ENCODE results near the gene MLH3. TPM values are rescaled to one million over a fixed set of nuclear protein-coding genes. Genes with fewer than 3 reads are reported as not detected.
A peak's percentile ranks its signal among the peaks of the same experiment; 100 is the strongest.

Gene MLH3
- total RNA-seq, 1 donor from 2014 or later = 33.4 TPM

DNA sequence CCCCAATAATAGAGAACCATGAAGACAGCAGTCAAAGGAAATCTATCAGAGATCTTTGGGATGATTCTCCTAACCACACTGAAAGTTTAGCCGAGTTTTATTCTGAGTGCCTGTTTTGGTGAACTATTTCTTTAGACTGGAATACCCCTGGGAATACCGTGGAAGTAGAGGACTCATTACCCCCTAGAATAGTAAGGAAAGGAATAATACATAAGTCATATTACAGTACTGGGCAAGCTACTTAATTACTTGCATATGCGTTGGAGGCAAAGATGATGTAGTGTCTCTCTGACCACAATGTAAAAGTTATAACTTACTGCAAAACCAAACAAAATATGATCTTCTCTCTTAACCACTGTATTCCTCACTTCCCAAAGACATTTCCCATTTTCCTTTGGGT, 43.6 kb upstream of the MLH3 start:
- Histone ChIP-seq H3K27me3 (no peaks in the 10 kb centered on the region), H3K4me3 (no peak overlapping the region), H3K9me3 (no peaks in the 10 kb centered on the region), H3K27ac (no peak overlapping the region), H3K4me1 (no peaks in the 10 kb centered on the region), H3K36me3 (peaks cover 99% of the 10 kb centered on the region)
- ATAC-seq (no peak), DNase-seq (no peak)
- intact Hi-C loops (cut with DNase I) = no loop called here
- TF ChIP-seq CTCF (IDR thresholded peaks at IDR 0.05) = no peak

- Histone ChIP-seq H3K4me3 (no peak overlapping the region), H3K27ac (no peak overlapping the region), H3K9me3 (no peaks in the 10 kb centered on the region), H3K36me3 (peaks cover 86% of the 10 kb centered on the region), H3K27me3 (no peaks in the 10 kb centered on the region), H3K4me1 (no peaks in the 10 kb centered on the region)
- no peak for TF ChIP-seq CTCF (IDR thresholded peaks at IDR 0.05)
- ATAC-seq = no peak
- intact Hi-C loops (cut with DNase I) = no loop called here
- DNase-seq = no peak
These were observed 41.4 kb upstream of the MLH3 start for GRCh38 chr14:75092698-75093097.

DNA sequence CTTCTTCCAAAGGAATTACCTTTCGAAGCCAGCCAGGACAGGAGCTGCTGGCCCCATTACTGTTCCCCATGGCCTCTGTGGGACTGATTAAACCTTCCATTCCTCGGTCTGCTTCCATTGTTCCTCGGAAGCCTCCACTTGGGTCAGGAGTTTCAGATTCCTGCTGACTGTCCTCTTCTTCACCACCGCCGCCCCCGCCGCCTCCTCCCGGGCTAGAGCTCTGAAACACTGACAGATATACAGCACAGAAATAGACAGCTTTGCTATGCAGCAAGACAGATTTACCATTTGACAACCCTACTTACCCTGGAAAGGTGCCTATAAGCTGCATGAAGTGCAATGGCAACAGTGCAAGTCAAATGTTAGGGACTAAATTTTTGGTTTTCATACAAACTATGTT, 40.0 kb upstream of the MLH3 start:
- TF ChIP-seq CTCF (IDR thresholded peaks at IDR 0.05) = no peak
- ATAC-seq (no peak), DNase-seq (no peak)

GRCh38 chr14:75090353-75090752, 39.1 kb upstream of the MLH3 start:
- no peaks in the 10 kb centered on the region for H3K4me1 ChIP-seq
- ATAC-seq (no peak), DNase-seq (no peak)
- H3K36me3 ChIP-seq = peaks cover 86% of the 10 kb centered on the region
- no peak overlapping the region for H3K4me3 ChIP-seq
- no peak overlapping the region for H3K27ac ChIP-seq
- TF ChIP-seq CTCF (IDR thresholded peaks at IDR 0.05) = no peak
- no peaks in the 10 kb centered on the region for H3K27me3 ChIP-seq
- intact Hi-C loops (cut with DNase I) = no loop called here
- no peaks in the 10 kb centered on the region for H3K9me3 ChIP-seq

More for the DNA sequence above, 40.0 kb upstream of the MLH3 start:
- no peaks in the 10 kb centered on the region for H3K9me3 ChIP-seq
- peaks cover 86% of the 10 kb centered on the region for H3K36me3 ChIP-seq
- intact Hi-C loops (cut with DNase I) = no loop called here
- no peak overlapping the region for H3K4me3 ChIP-seq
- no peaks in the 10 kb centered on the region for H3K4me1 ChIP-seq
- H3K27me3 ChIP-seq = no peaks in the 10 kb centered on the region
- no peak overlapping the region for H3K27ac ChIP-seq

- peaks cover 86% of the 10 kb centered on the region for H3K36me3 ChIP-seq
- DNase-seq = no peak
- ATAC-seq = peak; percentile 82
These were observed 37.5 kb upstream of the MLH3 start for GRCh38 chr14:75088566-75089373.

More at GRCh38 chr14:75088566-75089373, 37.5 kb upstream of the MLH3 start:
- Histone ChIP-seq H3K27me3 (no peaks in the 10 kb centered on the region), H3K4me1 (no peaks in the 10 kb centered on the region), H3K4me3 (no peak overlapping the region), H3K9me3 (no peaks in the 10 kb centered on the region), H3K27ac (no peak overlapping the region)
- intact Hi-C loops (cut with DNase I) = loop anchor here (10.0 kb wide), 2 partner anchors 144 to 174 kb away; no protein-coding TSS in a partner anchor
- peak; percentile 75 for TF ChIP-seq CTCF (IDR thresholded peaks at IDR 0.05)

All from upper lobe of right lung (tissue), 1 donor.